HepG2 (cell line): ENCODE results near the gene EFCAB11. TPM values are rescaled to one million over a fixed set of nuclear protein-coding genes. Genes with fewer than 3 reads are reported as not detected.

Experiments used
- CENPBD1 ChIP-seq: sonication (generic); formaldehyde crosslinking; IDR thresholded peaks from 2 replicates; pipeline ENCODE4 v1.8.0; 2022; ENCODE audit warnings: missing genetic modification reagents, low read depth, mild to moderate bottlenecking, borderline replicate concordance
- CREB1 ChIP-seq, 2 experiments: fragments of 450-650 bp in 1 of 2; IDR thresholded peaks; 2 replicates each; pipeline ENCODE4 v1.6.1; 2016 to 2017; ENCODE audit warnings: control low read depth in 1 of 2, mild to moderate bottlenecking in 1 of 2, missing compliant biosample characterization in 1 of 2, missing genetic modification characterization in 1 of 2
- DNMT1 ChIP-seq: sonication (generic); formaldehyde crosslinking; IDR thresholded peaks from 2 replicates; pipeline ENCODE4 v1.5.1; 2020; ENCODE audit warnings: mild to moderate bottlenecking, missing genetic modification reagents
- HCFC1 ChIP-seq: fragments of 150-350 bp; IDR thresholded peaks from 2 replicates; pipeline ENCODE4 v1.6.1; 2014; ENCODE audit warnings: low read depth, low read length
- HMGXB3 ChIP-seq: sonication (generic); formaldehyde crosslinking; IDR thresholded peaks from 2 replicates; pipeline ENCODE4 v1.4.0; 2020; ENCODE audit warnings: missing genetic modification reagents, borderline replicate concordance
- JUNB ChIP-seq: sonication (generic); formaldehyde crosslinking; IDR thresholded peaks from 2 replicates; pipeline ENCODE4 v1.8.0; 2022; ENCODE audit warnings: missing genetic modification reagents, mild to moderate bottlenecking, borderline replicate concordance
- KAT8 ChIP-seq: IDR thresholded peaks from 2 replicates; pipeline ENCODE4 v1.6.1; 2016; ENCODE audit warnings: missing genetic modification reagents, missing compliant biosample characterization
- NFIC ChIP-seq: IDR thresholded peaks from 2 replicates; pipeline ENCODE4 v1.6.1; 2012; ENCODE audit warnings: mild to moderate bottlenecking, low read length, inconsistent platforms
- PHF21A ChIP-seq: sonication (generic); formaldehyde crosslinking; IDR thresholded peaks from 2 replicates; pipeline ENCODE4 v1.5.0; 2020; ENCODE audit warnings: mild to moderate bottlenecking, missing genetic modification reagents
- PHF8 ChIP-seq: sonication (generic); formaldehyde crosslinking; IDR thresholded peaks from 2 replicates; pipeline ENCODE4 v1.5.0; 2020; ENCODE audit warnings: missing genetic modification reagents
- PRPF4 ChIP-seq: fragments of 200-400 bp; formaldehyde crosslinking; IDR thresholded peaks from 2 replicates; pipeline ENCODE4 v1.6.1; 2016; ENCODE audit warnings: low read length, low read depth; ENCODE audit not compliant: poor library complexity, severe bottlenecking
- RBAK ChIP-seq: sonication (generic); formaldehyde crosslinking; IDR thresholded peaks from 2 replicates; pipeline ENCODE4 v1.5.1; 2020; ENCODE audit warnings: mild to moderate bottlenecking, missing genetic modification reagents
- RBM22 ChIP-seq: fragments of 200-400 bp; formaldehyde crosslinking; optimal IDR thresholded peaks from 2 replicates; pipeline ENCODE3; 2017; ENCODE audit warnings: mild to moderate bottlenecking, low read length, moderate library complexity
- SNAPC2 ChIP-seq: sonication (generic); formaldehyde crosslinking; IDR thresholded peaks from 2 replicates; pipeline ENCODE4 v1.8.1; 2022; ENCODE audit warnings: mild to moderate bottlenecking, missing genetic modification reagents
- SP4 ChIP-seq: sonication (generic); formaldehyde crosslinking; IDR thresholded peaks from 2 replicates; pipeline ENCODE4 v1.8.1; 2023; ENCODE audit warnings: mild to moderate bottlenecking, missing genetic modification reagents
- ZNF180 ChIP-seq: sonication (generic); formaldehyde crosslinking; IDR thresholded peaks from 2 replicates; pipeline ENCODE4 v1.4.0; 2020; ENCODE audit warnings: low read depth, missing genetic modification reagents, borderline replicate concordance
- ZNF34 ChIP-seq: sonication (generic); formaldehyde crosslinking; IDR thresholded peaks from 2 replicates; pipeline ENCODE4 v1.4.0; 2020; ENCODE audit warnings: mild to moderate bottlenecking, missing genetic modification reagents, borderline replicate concordance
- ZNF674 ChIP-seq: sonication (generic); formaldehyde crosslinking; IDR thresholded peaks from 2 replicates; pipeline ENCODE4 v1.5.0; 2020; ENCODE audit warnings: low read depth, mild to moderate bottlenecking, missing genetic modification reagents
- ZNF761 ChIP-seq: sonication (generic); formaldehyde crosslinking; conservative IDR thresholded peaks from 2 replicates; pipeline ENCODE4 v1.4.0; 2020; ENCODE audit warnings: mild to moderate bottlenecking, missing genetic modification reagents
- ZNF788 ChIP-seq: sonication (generic); formaldehyde crosslinking; IDR thresholded peaks from 2 replicates; pipeline ENCODE4 v1.5.0; 2020; ENCODE audit warnings: mild to moderate bottlenecking, missing genetic modification reagents, borderline replicate concordance
- ZSCAN20 ChIP-seq: sonication (generic); formaldehyde crosslinking; IDR thresholded peaks from 2 replicates; pipeline ENCODE4 v1.4.0; 2020; ENCODE audit warnings: missing genetic modification reagents, mild to moderate bottlenecking, borderline replicate concordance
- ZSCAN21 ChIP-seq: sonication (generic); formaldehyde crosslinking; IDR thresholded peaks from 2 replicates; pipeline ENCODE4 v1.8.0; 2022; ENCODE audit warnings: mild to moderate bottlenecking, missing genetic modification reagents, moderate library complexity, borderline replicate concordance
- polyA plus RNA-seq, 8 experiments: library from polyadenylated mRNA; depleted of rRNA in 3 of 8; stranded (reverse) in 7 of 8; unstranded in 1 of 8; fragments of >200 nt; fragmentation: Illumina TruSeq in 4 of 8; extraction: Trizol in 4 of 8; gene quantifications; 2 replicates each; pipeline versions ENCODE4 v1.2.1 to v1.2.3, GENCODE V29; 2011 to 2016; ENCODE audit warnings: low read depth in 4 of 8, missing spikeins in 1 of 8, mixed read lengths in 1 of 8; ENCODE audit not compliant: insufficient read depth in 1 of 8
- total RNA-seq, 5 experiments: library from RNA; depleted of rRNA; stranded (reverse); fragments of >200 nt; fragmentation: Illumina TruSeq; extraction: Trizol; gene quantifications; 2 replicates each; pipeline ENCODE4 v1.2.3, GENCODE V29; 2016; ENCODE audit warnings: low read depth in 1 of 5
- TF ChIP-seq, protein P1 (sequence below): sonication (generic); formaldehyde crosslinking; IDR thresholded peaks from 2 replicates; pipeline ENCODE4 v1.8.1; 2022; ENCODE audit warnings: mild to moderate bottlenecking, missing genetic modification reagents

EFCAB11 gene
- total and polyA plus RNA-seq, 2 of the 13 experiments (the other 11 are each of a cell fraction or from before 2014, with no cell fraction given), result 8.2 to 31.5 TPM

- TF ChIP-seq CENPBD1 (CRISPR knock-in tag) (no peak), ZSCAN20 (CRISPR knock-in tag) (no peak), HCFC1 (no peak), ZNF761 (CRISPR knock-in tag) (no peak; the same call in 1 of the 2 replicates), JUNB (CRISPR knock-in tag) (no peak), PHF8 (CRISPR knock-in tag) (no peak), ZNF674 (CRISPR knock-in tag) (no peak), RBAK (no peak), NFIC (peak; percentile 88), SNAPC2 (CRISPR knock-in tag) (no peak), ZNF788 (CRISPR knock-in tag) (no peak; the same call in 1 of the 2 replicates), ZNF34 (CRISPR knock-in tag) (no peak), DNMT1 (no peak), CREB1 (IDR thresholded peaks at IDR 0.05) (no peak), CREB1 (CRISPR knock-in tag; IDR thresholded peaks at IDR 0.05) (no peak), PRPF4 (no peak), HMGXB3 (peak; percentile 22; the same call in 1 of the 2 replicates), KAT8 (CRISPR knock-in tag) (no peak), ZSCAN21 (CRISPR knock-in tag) (no peak), RBM22 (no peak), PHF21A (peak; percentile 81), SP4 (CRISPR knock-in tag) (no peak), ZNF180 (no peak)
- TF ChIP-seq, protein P1, sequence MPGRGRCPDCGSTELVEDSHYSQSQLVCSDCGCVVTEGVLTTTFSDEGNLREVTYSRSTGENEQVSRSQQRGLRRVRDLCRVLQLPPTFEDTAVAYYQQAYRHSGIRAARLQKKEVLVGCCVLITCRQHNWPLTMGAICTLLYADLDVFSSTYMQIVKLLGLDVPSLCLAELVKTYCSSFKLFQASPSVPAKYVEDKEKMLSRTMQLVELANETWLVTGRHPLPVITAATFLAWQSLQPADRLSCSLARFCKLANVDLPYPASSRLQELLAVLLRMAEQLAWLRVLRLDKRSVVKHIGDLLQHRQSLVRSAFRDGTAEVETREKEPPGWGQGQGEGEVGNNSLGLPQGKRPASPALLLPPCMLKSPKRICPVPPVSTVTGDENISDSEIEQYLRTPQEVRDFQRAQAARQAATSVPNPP (CRISPR knock-in tag), result no peak; the same call in 1 of the 2 replicates
Observed at GRCh38 chr14:89911010-89911919, 43.3 kb downstream of the EFCAB11 start (continued).
